Measurements from ENCODE around the gene PTGR2. TPM values are rescaled to one million over a fixed set of nuclear protein-coding genes. Genes with fewer than 3 reads are reported as not detected.

PTGR2 gene
- polyA plus RNA-seq, 2 donors = 3.0 to 4.2 TPM

Other genes starting within 250 kb of the PTGR2 start
- not detected for gene ACOT6, start 239.3 kb upstream of the PTGR2 start, polyA plus RNA-seq
- 1 to 10 TPM; 1.7 to 2.5 TPM for gene DNAL1, start 206.8 kb upstream of the PTGR2 start, polyA plus RNA-seq
- 10 to 100 TPM; 12.7 to 13.2 TPM for gene PNMA1, start 137.4 kb upstream of the PTGR2 start, polyA plus RNA-seq
- 10 to 100 TPM; 24.6 to 29.9 TPM for gene ZNF410, start 35.0 kb downstream of the PTGR2 start, polyA plus RNA-seq
- 1 to 10 TPM; 1.6 to 1.9 TPM for gene FAM161B, start 98.3 kb downstream of the PTGR2 start, polyA plus RNA-seq
- 10 to 100 TPM; 11.2 to 16.4 TPM for gene COQ6, start 98.5 kb downstream of the PTGR2 start, polyA plus RNA-seq
- 1 to 10 TPM; 8.1 to 8.3 TPM for gene ENTPD5, start 167.5 kb downstream of the PTGR2 start, polyA plus RNA-seq
- gene BBOF1, start 167.5 kb downstream of the PTGR2 start, polyA plus RNA-seq = 1 to 10 TPM; 2.4 TPM
- 1 to 10 TPM; 7.2 TPM for gene ALDH6A1, start 232.6 kb downstream of the PTGR2 start, polyA plus RNA-seq
- gene LIN52, start 233.1 kb downstream of the PTGR2 start, polyA plus RNA-seq = 1 to 10 TPM; 2.8 to 3.0 TPM